ENCODE results near the gene BNC2.

BNC2 gene

GRCh38 chr9:16417749-16418148, 452.7 kb downstream of the BNC2 start:
- DNase-seq (ENCODE audit: low read depth in 2 of 2): no peak

GRCh38 chr9:16417161-16417560, 453.3 kb downstream of the BNC2 start:
- DNase-seq (ENCODE audit: low read depth in 2 of 2): no peak

- DNase-seq (ENCODE audit: low read depth in 2 of 2): no peak
Observed at GRCh38 chr9:16414451-16414850, 456.0 kb downstream of the BNC2 start.

GRCh38 chr9:16413509-16414016, 456.9 kb downstream of the BNC2 start:
- DNase-seq (ENCODE audit: low read depth in 2 of 2): no peak

GRCh38 chr9:16412740-16413139, 457.7 kb downstream of the BNC2 start:
- no peak for DNase-seq (ENCODE audit: low read depth in 2 of 2)

- DNase-seq (ENCODE audit: low read depth in 2 of 2): no peak
Observed at GRCh38 chr9:16411311-16411710, 459.2 kb downstream of the BNC2 start.

GRCh38 chr9:16410601-16411280, 459.7 kb downstream of the BNC2 start:
- no peak for DNase-seq (ENCODE audit: low read depth in 2 of 2)

GRCh38 chr9:16407617-16408016, 462.9 kb downstream of the BNC2 start:
- no peak for DNase-seq (ENCODE audit: low read depth in 2 of 2)

GRCh38 chr9:16406526-16407225, 463.8 kb downstream of the BNC2 start:
- no peak for DNase-seq (ENCODE audit: low read depth in 2 of 2)

GRCh38 chr9:16405421-16405820, 465.0 kb downstream of the BNC2 start:
- no peak for DNase-seq (ENCODE audit: low read depth in 2 of 2)

- DNase-seq (ENCODE audit: low read depth in 2 of 2): no peak
Observed at GRCh38 chr9:16401701-16402100, 468.8 kb downstream of the BNC2 start.

GRCh38 chr9:16398691-16399090, 471.8 kb downstream of the BNC2 start:
- DNase-seq (ENCODE audit: low read depth in 2 of 2): no peak

GRCh38 chr9:16396389-16396788, 474.1 kb downstream of the BNC2 start:
- DNase-seq (ENCODE audit: low read depth in 2 of 2): no peak

GRCh38 chr9:16391369-16391768, 479.1 kb downstream of the BNC2 start:
- no peak for DNase-seq (ENCODE audit: low read depth in 2 of 2)

- DNase-seq (ENCODE audit: low read depth in 2 of 2): no peak
Observed at GRCh38 chr9:16387382-16387781, 483.1 kb downstream of the BNC2 start.

- DNase-seq (ENCODE audit: low read depth in 2 of 2): no peak
Observed at GRCh38 chr9:16386827-16387077, 483.7 kb downstream of the BNC2 start.

- DNase-seq (ENCODE audit: low read depth in 2 of 2): no peak
Observed at GRCh38 chr9:16386007-16386826, 484.3 kb downstream of the BNC2 start.

GRCh38 chr9:16385590-16385989, 484.9 kb downstream of the BNC2 start:
- DNase-seq (ENCODE audit: low read depth in 2 of 2): no peak

- DNase-seq (ENCODE audit: low read depth in 2 of 2): no peak
Observed at GRCh38 chr9:16384993-16385392, 485.5 kb downstream of the BNC2 start.

GRCh38 chr9:16377311-16377710, 493.2 kb downstream of the BNC2 start:
- no peak for DNase-seq (ENCODE audit: low read depth in 2 of 2)

GRCh38 chr9:16371306-16371705, 499.2 kb downstream of the BNC2 start:
- DNase-seq (ENCODE audit: low read depth in 2 of 2): no peak

GRCh38 chr9:16370647-16371046, 499.8 kb downstream of the BNC2 start:
- no peak for DNase-seq (ENCODE audit: low read depth in 2 of 2)

- no peak for DNase-seq (ENCODE audit: low read depth in 2 of 2)
Observed at GRCh38 chr9:16369427-16369826, 501.0 kb downstream of the BNC2 start.
